ENCODE results near the gene CREB5.

CREB5 gene

DNA sequence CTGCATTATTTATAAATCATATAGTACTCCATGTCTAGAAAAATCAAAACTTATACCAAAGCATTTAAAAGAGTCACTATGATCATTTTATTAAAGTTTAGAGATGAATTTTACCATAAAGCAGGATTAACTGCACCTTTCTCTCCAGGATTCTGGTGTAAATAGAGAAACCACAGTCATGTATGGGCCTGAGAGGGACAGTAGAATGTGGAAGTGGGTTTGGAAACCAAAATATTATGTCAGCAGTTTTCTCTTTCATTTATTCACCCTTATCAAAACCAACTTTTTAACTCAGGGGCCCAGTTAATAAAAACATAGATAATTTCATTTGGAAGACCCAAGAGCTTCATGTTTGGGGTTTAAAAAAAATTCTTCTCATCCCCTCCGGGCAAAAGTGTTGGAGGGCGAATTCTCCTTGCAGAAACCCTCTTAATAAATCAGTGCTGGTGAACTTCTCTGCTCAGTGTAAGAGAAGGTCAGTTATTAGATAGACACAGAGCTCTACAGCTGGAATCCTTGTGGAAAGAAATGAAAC, 266.2 kb downstream of the CREB5 start:
- TF ChIP-seq, protein P1, sequence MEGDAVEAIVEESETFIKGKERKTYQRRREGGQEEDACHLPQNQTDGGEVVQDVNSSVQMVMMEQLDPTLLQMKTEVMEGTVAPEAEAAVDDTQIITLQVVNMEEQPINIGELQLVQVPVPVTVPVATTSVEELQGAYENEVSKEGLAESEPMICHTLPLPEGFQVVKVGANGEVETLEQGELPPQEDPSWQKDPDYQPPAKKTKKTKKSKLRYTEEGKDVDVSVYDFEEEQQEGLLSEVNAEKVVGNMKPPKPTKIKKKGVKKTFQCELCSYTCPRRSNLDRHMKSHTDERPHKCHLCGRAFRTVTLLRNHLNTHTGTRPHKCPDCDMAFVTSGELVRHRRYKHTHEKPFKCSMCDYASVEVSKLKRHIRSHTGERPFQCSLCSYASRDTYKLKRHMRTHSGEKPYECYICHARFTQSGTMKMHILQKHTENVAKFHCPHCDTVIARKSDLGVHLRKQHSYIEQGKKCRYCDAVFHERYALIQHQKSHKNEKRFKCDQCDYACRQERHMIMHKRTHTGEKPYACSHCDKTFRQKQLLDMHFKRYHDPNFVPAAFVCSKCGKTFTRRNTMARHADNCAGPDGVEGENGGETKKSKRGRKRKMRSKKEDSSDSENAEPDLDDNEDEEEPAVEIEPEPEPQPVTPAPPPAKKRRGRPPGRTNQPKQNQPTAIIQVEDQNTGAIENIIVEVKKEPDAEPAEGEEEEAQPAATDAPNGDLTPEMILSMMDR (IDR thresholded peaks at IDR 0.05; ENCODE audit: low read depth, low read length, missing control alignments) = no peak
- no peak for DNase-seq (ENCODE audit: extremely low read depth, low read depth)
- no peak overlapping the region for H3K4me3 ChIP-seq (replicated peaks; ENCODE audit: low read depth, low read length)

GRCh38 chr7:28681693-28682310, 269.5 kb downstream of the CREB5 start:
- H3K4me3 ChIP-seq (replicated peaks; ENCODE audit: low read depth, low read length) = no peak overlapping the region
- DNase-seq (ENCODE audit: extremely low read depth, low read depth) = no peak
- TF ChIP-seq, protein P1 (IDR thresholded peaks at IDR 0.05; ENCODE audit: low read depth, low read length, missing control alignments) = no peak

DNA sequence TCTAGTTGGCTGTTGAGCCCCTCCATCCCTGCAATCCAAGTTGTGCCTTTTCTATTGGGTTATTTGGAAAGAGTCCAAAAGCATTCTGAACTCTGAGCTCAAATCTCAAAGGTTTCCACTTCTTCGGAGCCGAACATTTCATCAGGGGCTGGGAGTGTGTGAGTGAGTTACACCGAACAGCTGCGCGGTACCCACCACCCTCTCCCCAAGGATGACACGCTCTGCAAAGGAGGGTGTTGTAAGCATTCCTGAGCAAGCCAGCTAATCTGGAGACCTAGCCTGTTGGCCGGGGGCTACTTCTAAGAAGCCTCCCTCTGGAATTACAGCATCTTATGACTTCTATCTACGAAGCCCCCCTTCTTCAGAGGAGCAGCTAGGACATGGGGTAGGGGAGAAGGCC, 270.5 kb downstream of the CREB5 start:
- H3K4me3 ChIP-seq (replicated peaks; ENCODE audit: low read depth, low read length) = no peak overlapping the region
- TF ChIP-seq, protein P1 (IDR thresholded peaks at IDR 0.05; ENCODE audit: low read depth, low read length, missing control alignments) = no peak
- DNase-seq (ENCODE audit: extremely low read depth, low read depth) = no peak

DNA sequence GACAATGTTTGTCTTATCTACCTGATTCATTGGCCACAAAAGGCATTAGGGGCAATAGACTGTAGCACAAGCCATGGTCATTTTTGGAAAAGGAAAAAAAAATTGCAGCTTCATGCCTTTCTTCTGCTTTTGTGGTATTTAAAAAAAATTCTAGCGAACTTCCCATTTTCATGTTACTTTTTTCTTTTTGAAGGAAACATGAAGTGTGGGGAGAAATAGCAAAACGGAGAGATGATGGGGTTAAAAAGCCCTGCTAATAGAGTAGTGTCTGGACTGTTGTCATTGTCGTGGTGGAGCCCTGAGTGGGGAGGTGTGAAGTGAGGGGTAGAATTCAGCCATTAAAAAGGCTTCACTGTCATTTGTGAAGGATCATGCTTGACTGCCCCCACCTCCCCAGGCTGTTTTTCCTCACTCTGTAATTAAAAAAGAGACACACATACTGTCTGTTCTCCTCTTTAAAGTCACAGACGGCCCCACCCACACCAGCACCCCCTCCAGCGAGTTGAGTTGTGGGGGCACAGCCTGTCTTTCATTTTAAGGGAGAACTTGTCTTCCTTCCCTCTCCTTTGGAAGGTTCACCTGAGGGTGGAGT, 272.4 kb downstream of the CREB5 start:
- TF ChIP-seq, protein P1 (IDR thresholded peaks at IDR 0.05; ENCODE audit: low read depth, low read length, missing control alignments) = no peak
- H3K4me3 ChIP-seq (replicated peaks; ENCODE audit: low read depth, low read length) = no peak overlapping the region
- no peak for DNase-seq (ENCODE audit: extremely low read depth, low read depth)

GRCh38 chr7:28685242-28685643, 272.9 kb downstream of the CREB5 start:
- TF ChIP-seq, protein P1 (IDR thresholded peaks at IDR 0.05; ENCODE audit: low read depth, low read length, missing control alignments) = no peak
- no peak for DNase-seq (ENCODE audit: extremely low read depth, low read depth)
- peak overlapping the region; percentile 80 for H3K4me3 ChIP-seq (replicated peaks; ENCODE audit: low read depth, low read length)

DNA sequence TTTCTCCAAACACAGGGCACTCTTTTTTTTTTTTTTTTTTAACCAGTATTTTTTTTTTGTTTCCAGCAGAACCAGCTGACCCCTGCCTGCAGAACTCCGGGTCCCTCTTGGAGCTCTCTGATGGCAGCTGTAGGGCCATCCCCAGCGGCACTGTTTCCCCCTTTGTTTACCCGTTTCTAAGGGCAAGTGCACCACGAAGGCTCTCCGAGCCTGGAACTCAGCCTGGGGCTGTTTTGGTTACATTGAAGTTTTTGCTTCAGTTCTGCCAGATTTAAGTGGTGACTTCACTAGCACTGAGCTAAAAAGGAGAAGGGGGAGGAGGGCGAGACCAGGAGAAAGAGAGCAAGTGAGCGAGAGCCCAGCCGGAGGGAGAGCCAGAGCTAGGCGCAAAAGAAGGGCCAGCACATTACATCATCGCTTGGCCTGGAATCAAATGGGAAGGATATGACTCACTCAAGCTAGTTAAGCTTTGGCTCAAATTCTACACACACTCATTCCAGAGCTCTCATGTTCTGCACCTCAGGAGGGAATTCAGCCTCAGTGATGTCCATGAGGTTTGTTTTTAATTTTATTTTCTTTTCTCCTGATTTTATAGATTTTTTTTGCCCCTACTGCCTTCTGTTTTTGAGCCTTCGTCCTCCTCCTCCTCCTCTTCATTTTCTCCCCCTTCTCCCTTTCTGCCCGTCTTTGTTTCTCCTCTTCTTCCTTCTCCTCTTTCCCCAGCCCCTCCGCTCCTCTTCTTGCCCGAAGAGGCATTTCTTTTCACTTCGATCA, 273.5 kb downstream of the CREB5 start:
- DNase-seq (ENCODE audit: extremely low read depth, low read depth) = peak; percentile 99
- peak overlapping the region; percentile 80 for H3K4me3 ChIP-seq (replicated peaks; ENCODE audit: low read depth, low read length)
- TF ChIP-seq, protein P1 (IDR thresholded peaks at IDR 0.05; ENCODE audit: low read depth, low read length, missing control alignments) = no peak

Measured in HFF-Myc (cell line).